ENCODE data around the gene GPC3. TPM values are rescaled to one million over a fixed set of nuclear protein-coding genes. Genes with fewer than 3 reads are reported as not detected.
A peak's percentile ranks its signal among the peaks of the same experiment; 100 is the strongest.

Gene GPC3
- total RNA-seq, 2 experiments from 2014 or later: 0.58 to 0.63 TPM

DNA sequence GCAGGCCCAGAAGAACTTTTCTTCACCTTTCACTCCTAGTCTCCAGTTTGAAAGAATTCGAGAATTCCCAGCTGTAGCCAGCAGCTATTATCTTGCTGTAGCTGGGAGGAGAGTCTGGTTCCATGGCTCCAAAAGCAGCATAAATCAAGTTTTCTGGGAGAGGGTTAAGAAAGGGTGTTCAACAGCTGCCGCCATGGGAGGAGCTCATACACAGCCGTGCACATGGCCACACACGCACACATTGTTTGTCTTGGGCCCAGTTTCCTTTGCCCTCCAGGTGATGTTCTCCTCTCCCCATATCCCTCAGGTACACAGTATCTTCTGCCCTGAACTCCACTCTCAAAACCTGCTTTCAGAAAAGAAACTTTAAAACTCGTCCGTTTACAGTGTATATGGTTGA is 4.1 kb upstream of the GPC3 start:
- intact Hi-C loops (cut with micrococcal nuclease): no loop called here
- H3K27me3 Mint-ChIP-seq: peaks cover 4% of the 10 kb centered on the region
- POLR2A ChIA-PET: no interaction called here
- no peaks in the 10 kb centered on the region for H3K36me3 Mint-ChIP-seq (ENCODE audit: low read depth)
- H3K9me3 Mint-ChIP-seq: no peaks in the 10 kb centered on the region
- TF ChIP-seq, protein P1, sequence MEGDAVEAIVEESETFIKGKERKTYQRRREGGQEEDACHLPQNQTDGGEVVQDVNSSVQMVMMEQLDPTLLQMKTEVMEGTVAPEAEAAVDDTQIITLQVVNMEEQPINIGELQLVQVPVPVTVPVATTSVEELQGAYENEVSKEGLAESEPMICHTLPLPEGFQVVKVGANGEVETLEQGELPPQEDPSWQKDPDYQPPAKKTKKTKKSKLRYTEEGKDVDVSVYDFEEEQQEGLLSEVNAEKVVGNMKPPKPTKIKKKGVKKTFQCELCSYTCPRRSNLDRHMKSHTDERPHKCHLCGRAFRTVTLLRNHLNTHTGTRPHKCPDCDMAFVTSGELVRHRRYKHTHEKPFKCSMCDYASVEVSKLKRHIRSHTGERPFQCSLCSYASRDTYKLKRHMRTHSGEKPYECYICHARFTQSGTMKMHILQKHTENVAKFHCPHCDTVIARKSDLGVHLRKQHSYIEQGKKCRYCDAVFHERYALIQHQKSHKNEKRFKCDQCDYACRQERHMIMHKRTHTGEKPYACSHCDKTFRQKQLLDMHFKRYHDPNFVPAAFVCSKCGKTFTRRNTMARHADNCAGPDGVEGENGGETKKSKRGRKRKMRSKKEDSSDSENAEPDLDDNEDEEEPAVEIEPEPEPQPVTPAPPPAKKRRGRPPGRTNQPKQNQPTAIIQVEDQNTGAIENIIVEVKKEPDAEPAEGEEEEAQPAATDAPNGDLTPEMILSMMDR (IDR thresholded peaks at IDR 0.05): no peak
- DNase-seq: no peak
- no peak overlapping the region for H3K27ac Mint-ChIP-seq
- CTCF ChIA-PET: interaction anchor here (1.4 kb wide), 1 partner anchor 27 kb away, joined by 4 read pairs; no protein-coding TSS in a partner anchor
- no peaks in the 10 kb centered on the region for H3K4me1 Mint-ChIP-seq (ENCODE audit: low read depth)
- no peak overlapping the region for H3K4me3 Mint-ChIP-seq
- no peak for ATAC-seq

DNA sequence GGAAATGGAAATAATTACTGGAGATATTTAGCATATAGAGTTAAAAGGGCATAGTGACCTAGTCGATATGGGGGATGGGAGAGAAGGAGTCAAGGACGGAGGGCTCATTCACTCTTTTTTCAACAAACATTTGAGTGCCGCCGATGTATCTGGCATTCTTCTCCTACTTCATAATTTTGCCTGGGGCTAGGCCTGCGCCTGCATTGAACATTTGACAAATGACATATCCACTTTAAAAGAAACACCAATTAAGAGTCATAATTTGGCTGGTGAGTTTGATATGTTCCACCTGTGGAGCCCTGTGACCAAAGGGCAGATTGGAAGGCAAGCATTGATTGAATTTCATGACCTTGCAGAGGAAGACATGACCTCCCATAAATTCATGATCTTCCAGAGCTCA is 2.6 kb upstream of the GPC3 start:
- Mint-ChIP-seq H3K36me3 (ENCODE audit: low read depth) (no peaks in the 10 kb centered on the region), H3K27ac (no peak overlapping the region), H3K9me3 (no peaks in the 10 kb centered on the region), H3K4me1 (ENCODE audit: low read depth) (peaks cover 3% of the 10 kb centered on the region), H3K27me3 (peaks cover 12% of the 10 kb centered on the region), H3K4me3 (no peak overlapping the region)
- CTCF ChIA-PET: no interaction called here
- ATAC-seq (no peak), DNase-seq (no peak)
- POLR2A ChIA-PET: no interaction called here
- TF ChIP-seq, protein P1 (IDR thresholded peaks at IDR 0.05): no peak
- intact Hi-C loops (cut with micrococcal nuclease): no loop called here

DNA sequence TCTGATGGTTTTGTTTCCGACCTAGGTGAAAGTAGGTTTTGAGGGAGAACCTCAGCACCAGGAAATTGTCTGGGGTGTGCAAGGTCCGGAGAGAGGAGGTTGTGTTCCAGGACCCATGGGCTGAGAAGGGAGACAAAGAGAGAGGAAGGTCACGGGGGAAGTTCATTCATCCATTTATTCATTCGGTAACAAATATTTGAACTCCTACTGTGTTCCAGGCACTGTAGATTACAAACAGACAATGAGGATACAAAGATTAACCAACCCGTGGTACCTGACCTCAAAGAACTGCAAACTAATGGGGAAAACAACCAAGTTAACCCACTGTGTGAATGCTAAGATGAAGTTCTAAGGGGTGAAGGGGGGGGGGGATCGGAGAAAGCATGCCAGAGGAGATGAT is 1.8 kb upstream of the GPC3 start:
- Mint-ChIP-seq H3K4me3 (no peak overlapping the region), H3K9me3 (no peaks in the 10 kb centered on the region), H3K4me1 (ENCODE audit: low read depth) (peaks cover 3% of the 10 kb centered on the region), H3K36me3 (ENCODE audit: low read depth) (no peaks in the 10 kb centered on the region), H3K27ac (no peak overlapping the region), H3K27me3 (peaks cover 14% of the 10 kb centered on the region)
- ATAC-seq (no peak), DNase-seq (no peak)
- ChIA-PET CTCF (no interaction called here), POLR2A (no interaction called here)
- intact Hi-C loops (cut with micrococcal nuclease): no loop called here
- TF ChIP-seq, protein P1 (IDR thresholded peaks at IDR 0.05): no peak

DNA sequence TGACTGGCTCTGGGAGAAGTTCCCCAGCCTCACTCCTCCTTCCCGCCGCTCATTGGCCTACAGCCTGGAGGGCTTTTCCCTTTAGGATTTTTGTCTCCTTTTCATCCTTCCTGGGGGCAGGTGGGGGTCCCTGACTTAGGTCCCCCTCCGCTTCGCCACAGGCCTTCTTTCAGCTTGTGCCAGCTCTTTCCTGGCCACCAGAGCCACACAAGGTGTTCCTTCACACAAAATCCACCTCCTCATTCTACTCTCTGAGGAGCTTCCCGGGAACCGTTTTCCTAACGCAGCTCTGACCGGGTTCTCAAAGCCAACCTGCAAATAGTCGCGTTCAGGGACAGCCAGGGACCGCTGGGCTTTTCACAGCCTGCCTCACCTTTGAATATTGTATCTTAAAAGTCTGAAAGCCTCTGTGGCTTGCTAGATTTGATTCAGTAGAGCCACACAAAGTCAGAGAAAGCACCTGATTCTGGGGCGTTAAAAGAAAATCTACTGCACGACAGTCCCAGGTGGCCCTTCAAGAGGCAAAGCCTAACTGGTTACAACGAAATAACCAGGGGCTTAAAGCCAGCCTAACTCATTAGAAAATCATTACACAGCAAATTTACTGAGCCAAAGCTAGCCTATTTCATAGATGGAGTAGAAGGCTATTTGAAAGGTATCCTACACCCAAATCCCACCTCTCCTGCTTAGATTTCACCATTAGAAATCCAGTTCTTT is 731 bp upstream of the GPC3 start:
- Mint-ChIP-seq H3K4me3 (peak overlapping the region; percentile 63), H3K4me1 (ENCODE audit: low read depth) (peaks cover 3% of the 10 kb centered on the region), H3K9me3 (no peaks in the 10 kb centered on the region), H3K36me3 (ENCODE audit: low read depth) (no peaks in the 10 kb centered on the region), H3K27ac (no peak overlapping the region), H3K27me3 (peaks cover 18% of the 10 kb centered on the region)
- TF ChIP-seq, protein P1 (IDR thresholded peaks at IDR 0.05): no peak
- no peak for DNase-seq
- ChIA-PET CTCF (no interaction called here), POLR2A (no interaction called here)
- intact Hi-C loops (cut with micrococcal nuclease): no loop called here
- no peak for ATAC-seq

DNA sequence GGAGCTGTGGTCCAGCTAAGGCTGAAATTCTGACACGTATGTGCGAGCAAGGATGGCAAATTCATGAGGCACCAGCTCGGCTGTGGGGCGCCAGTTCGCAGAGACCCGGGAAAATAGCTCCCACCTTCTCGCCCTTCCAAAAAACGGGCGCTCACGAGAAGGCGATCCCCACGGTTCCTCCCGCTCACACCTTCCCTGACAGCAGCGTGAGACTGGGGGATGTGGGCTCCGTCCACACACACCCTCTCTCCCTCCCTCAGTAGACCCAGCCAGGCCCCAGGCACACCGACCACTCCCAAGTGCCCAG is 584 bp downstream of the GPC3 start:
- intact Hi-C loops (cut with micrococcal nuclease): no loop called here

More for the DNA sequence above, 584 bp downstream of the GPC3 start:
- CTCF ChIA-PET: no interaction called here
- no peaks in the 10 kb centered on the region for H3K36me3 Mint-ChIP-seq (ENCODE audit: low read depth)
- no peaks in the 10 kb centered on the region for H3K9me3 Mint-ChIP-seq
- ATAC-seq: no peak
- no peak for DNase-seq
- no peak overlapping the region for H3K27ac Mint-ChIP-seq
- H3K4me1 Mint-ChIP-seq (ENCODE audit: low read depth): peaks cover 3% of the 10 kb centered on the region
- POLR2A ChIA-PET: no interaction called here
- TF ChIP-seq, protein P1 (IDR thresholded peaks at IDR 0.05): no peak
- H3K27me3 Mint-ChIP-seq: peaks cover 18% of the 10 kb centered on the region
- peak overlapping the region; percentile 17 for H3K4me3 Mint-ChIP-seq

All from activated CD8-positive, alpha-beta T cell treated with anti-CD3 and anti-CD28 coated beads for 36 hours (primary cell).